NCI-H2196 (cell line): Measurements from ENCODE around the gene TANC1.

Experiments used
- DNase-seq: peaks from one replicate; lab custom pipeline; 2025; ENCODE audit not compliant: unreplicated experiment; lab: John Stamatoyannopoulos, UW

Gene TANC1

DNA sequence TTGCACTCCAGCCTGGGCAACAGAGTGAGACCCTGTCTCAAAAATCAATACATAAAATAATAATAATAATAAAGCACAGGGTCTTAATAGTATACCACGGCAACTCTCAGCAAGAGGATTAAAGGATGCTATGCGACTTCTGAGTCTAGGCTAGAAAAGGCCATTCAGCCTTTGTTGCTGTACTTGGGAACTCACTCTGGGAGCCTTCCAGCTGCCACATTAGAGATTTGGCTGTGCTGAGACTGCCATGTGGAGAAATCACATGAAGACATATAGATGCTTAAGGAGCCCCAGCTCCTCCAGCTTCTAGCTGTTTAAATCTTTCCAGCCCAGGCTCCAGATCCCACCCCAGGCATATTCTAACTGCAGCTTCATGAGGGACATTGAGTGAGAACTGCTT lies 8.2 kb upstream of the TANC1 start:
- DNase-seq = no peak

GRCh38 chr2:158962074-158962473 lies 6.4 kb upstream of the TANC1 start:
- DNase-seq = no peak

DNA sequence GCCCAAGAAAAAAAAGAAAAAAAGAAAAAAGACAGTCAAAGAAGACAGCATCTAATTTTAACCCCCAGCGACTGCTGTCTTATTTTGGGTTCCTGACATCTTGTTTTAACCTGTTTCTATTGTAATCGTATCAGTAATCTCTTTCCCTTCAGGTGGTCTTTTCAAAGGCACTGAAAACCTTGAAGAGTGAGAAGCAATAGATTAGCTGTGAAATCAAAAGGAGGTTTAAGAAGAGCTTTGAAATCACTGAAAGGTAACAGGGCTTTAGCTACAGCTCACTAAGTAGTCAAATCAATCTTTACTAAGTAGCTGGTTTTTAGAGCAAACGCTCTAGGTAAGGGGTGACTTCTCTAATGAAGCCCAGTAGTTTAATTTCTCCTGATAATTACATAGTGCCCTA lies 5.4 kb upstream of the TANC1 start:
- no peak for DNase-seq

- DNase-seq = no peak
These were observed 3.3 kb upstream of the TANC1 start for GRCh38 chr2:158965107-158965506.

GRCh38 chr2:158965641-158966040 lies 2.8 kb upstream of the TANC1 start:
- DNase-seq = no peak

GRCh38 chr2:158966312-158966711 lies 2.1 kb upstream of the TANC1 start:
- no peak for DNase-seq

GRCh38 chr2:158967114-158967730 lies 1.2 kb upstream of the TANC1 start:
- no peak for DNase-seq

- DNase-seq = no peak
These were observed 577 bp upstream of the TANC1 start for GRCh38 chr2:158967731-158968395.

DNA sequence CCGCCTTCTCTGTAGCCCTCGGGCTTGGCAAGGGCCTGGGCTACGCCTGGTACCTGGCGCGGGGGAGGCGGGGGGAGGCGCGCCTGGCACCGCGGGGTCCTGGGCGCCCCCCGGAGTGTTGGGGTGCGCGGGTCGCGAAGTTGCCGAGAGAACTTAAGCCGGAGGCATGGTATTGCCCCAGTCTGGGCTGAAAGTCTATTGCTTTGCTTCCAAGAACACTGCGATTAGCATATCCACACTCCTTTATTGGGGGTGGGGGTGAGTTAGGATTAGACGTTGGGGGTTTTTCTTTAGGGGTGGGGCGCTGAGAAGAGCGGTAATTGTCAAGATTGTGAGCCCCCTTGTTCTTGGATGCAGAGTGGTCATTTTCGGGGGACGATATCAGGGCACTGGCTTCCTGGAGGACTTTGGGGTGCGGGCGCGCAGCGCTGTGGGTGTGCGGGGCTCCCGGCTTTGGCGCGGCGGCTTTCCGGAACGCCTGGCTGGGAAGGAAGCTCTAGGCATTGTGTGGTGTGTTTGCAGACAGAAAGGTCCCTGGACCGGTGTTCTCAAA lies 798 bp downstream of the TANC1 start:
- no peak for DNase-seq

- DNase-seq = peak; percentile 36
These were observed 1.3 kb downstream of the TANC1 start for GRCh38 chr2:158969715-158970240.

- DNase-seq = no peak
These were observed 1.9 kb downstream of the TANC1 start for GRCh38 chr2:158970241-158970751.

- DNase-seq = peak; percentile 81
These were observed 4.9 kb downstream of the TANC1 start for GRCh38 chr2:158973116-158973956.

DNA sequence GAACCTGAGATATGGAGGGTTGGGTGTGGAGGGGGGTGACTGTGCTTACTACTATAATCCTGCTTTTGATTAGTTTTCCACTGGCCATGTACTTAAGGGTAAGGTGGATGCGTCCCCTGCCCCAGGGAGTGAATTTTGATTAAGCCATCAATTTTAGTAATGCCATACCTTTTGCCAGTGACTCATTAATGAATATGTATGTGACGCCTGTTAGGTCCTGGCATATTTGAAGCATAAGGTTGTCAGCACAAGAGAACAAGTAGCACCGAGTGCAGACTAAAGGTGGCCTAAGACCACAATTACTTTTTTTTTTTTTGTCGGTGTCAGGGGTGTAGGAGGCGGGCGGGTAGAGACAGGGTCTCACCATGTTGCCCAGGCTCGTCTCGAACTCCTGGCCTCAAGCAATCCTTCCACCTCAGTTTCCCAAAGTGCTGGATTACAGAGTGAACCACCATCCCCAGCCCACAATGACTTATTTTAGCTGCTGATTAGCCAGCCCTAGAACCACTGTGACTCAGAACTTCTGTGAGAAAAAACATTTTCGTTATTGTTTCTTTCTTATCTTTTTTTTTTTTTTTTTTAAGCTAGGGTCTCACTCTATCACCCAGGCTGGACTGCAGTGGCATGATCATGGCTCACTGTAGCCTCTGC lies 7.0 kb downstream of the TANC1 start:
- no peak for DNase-seq

GRCh38 chr2:158979772-158980171 lies 11.3 kb downstream of the TANC1 start:
- DNase-seq = no peak

DNA sequence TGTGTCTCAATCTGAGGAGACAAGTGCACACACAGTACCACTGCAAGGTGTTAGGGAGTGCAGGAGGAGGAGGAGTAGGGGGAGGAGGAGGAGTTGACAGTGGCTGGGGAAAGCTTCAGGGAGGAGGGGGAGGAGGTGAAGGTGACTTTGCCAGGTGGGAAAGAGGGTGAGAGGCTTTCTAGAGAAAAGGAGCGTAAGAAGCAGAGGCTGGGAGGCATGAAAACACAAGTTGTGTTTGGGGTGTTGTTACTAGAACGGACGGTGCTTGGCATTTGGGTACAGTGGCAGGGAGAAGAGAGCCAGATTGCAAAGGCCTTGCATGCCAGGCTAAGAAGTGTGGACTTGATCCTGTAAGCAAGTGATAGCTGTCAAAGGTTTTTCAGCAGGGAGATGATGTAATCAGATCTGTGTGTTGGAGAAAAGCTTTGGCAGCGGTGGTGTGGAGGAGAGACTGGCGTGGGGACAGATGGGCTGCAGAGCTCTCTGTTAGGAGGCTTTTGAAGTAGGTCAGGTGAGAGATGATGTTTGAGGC lies 16.2 kb downstream of the TANC1 start:
- DNase-seq = peak; percentile 58

DNA sequence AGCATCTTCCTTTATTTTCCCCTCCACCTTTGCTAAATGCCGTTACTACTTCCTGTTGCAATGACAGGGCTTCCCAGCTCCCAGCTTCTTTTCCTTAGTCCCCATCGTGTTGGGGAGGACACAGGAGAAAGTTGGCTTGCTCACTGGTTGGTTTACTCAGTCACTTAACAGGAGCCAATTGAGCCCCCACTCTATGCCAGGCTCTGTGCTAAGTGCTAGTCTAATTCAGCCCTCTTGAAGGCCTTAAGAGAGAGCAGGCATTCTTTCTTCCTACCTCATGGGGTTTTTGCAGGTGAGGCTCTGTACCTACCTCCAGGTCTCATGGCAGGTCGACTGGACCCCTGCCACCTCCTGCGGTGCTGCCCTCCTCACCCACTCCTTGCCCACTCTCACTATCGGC lies 20.1 kb downstream of the TANC1 start:
- no peak for DNase-seq

DNA sequence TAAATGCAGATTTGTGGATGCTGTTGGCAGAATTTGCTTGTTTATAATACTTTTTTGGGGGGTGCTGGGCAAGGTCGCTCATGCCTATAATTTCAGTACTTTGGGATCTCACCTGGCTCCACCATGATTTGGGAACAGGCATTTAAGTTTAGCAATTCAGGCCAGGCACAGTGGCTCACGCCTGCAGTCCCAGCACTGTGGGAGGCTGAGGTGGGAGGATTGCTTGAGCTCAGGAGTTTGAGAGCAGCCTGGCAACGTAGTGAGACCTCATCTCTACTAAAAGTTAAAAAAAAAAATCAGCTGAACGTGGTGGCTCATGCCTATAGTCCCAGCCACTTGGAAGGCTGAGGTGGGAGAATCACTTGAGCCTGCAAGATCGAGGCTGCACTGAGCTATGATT lies 20.7 kb downstream of the TANC1 start:
- DNase-seq = no peak

GRCh38 chr2:158990397-158991214 lies 22.2 kb downstream of the TANC1 start:
- no peak for DNase-seq

DNA sequence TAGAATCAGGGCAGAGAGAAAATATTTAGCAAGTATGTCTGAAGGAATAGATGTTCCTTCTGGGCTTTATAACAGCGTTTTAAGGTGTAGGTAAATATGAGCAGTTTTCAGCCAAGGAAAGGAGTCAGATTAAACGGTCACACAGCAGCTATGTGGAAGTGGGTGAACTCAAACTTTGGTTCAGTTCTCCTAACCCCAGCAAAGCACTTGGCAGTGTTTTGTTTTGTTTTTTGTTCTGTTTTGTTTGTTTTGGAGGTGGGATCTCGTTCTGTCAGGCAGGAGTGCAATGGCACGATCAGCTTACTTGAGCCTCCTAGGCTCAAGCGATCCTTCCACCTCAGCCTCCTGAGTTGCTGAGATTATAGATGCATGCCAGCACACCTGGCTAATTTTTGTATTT lies 24.6 kb downstream of the TANC1 start:
- no peak for DNase-seq
